Retinal pigment epithelial cell (primary cell): ENCODE results near the gene TMEM132C.

Experiments used
- DNase-seq: peaks from one replicate; pipeline ENCODE4 v3.0.0-alpha.2; 2010; ENCODE audit warnings: low read depth
- H3K4me3 ChIP-seq: 2 replicates; pipeline ENCODE4 v1.5.1; 2011; ENCODE audit warnings: mild to moderate bottlenecking, low read length, control low read depth, moderate library complexity
- CTCF ChIP-seq: conservative IDR thresholded peaks from 2 replicates; pipeline ENCODE4 v1.5.1; 2011; ENCODE audit warnings: low read depth, low read length, control low read depth, inconsistent platforms

Gene TMEM132C

GRCh38 chr12:128609861-128610260 lies 342.9 kb downstream of the TMEM132C start:
- DNase-seq = no peak
- no peak overlapping the region for H3K4me3 ChIP-seq
- no peak for TF ChIP-seq CTCF

GRCh38 chr12:128611736-128612135 lies 344.8 kb downstream of the TMEM132C start:
- no peak for DNase-seq
- no peak overlapping the region for H3K4me3 ChIP-seq
- no peak for TF ChIP-seq CTCF

- H3K4me3 ChIP-seq = no peak overlapping the region
- TF ChIP-seq CTCF = no peak
- DNase-seq = no peak
Observed at GRCh38 chr12:128612150-128612850, 345.3 kb downstream of the TMEM132C start.

GRCh38 chr12:128613837-128614590 lies 347.0 kb downstream of the TMEM132C start:
- DNase-seq = no peak
- H3K4me3 ChIP-seq = no peak overlapping the region
- no peak for TF ChIP-seq CTCF

- DNase-seq = no peak
- no peak overlapping the region for H3K4me3 ChIP-seq
- no peak for TF ChIP-seq CTCF
Observed at GRCh38 chr12:128617304-128617833, 350.4 kb downstream of the TMEM132C start.

- DNase-seq = no peak
- H3K4me3 ChIP-seq = no peak overlapping the region
- TF ChIP-seq CTCF = no peak
Observed at GRCh38 chr12:128619263-128619662, 352.3 kb downstream of the TMEM132C start.
